PC-9 (cell line): Measurements from ENCODE around the gene CNNM3.

ENCODE experiments used
- EZH2 ChIP-seq: fragments of 200-600 bp; sonication (generic); IDR thresholded peaks from 2 replicates; pipeline ENCODE4 v1.8.0; 2017; ENCODE audit warnings: antibody characterized with exemption, low read depth
- TF ChIP-seq, protein P1 (sequence below): fragments of 200-600 bp; sonication (generic); conservative IDR thresholded peaks from 2 replicates; pipeline ENCODE4 v1.6.1; 2017; ENCODE audit warnings: mixed run types, antibody characterized with exemption, mild to moderate bottlenecking, moderate library complexity

DNA sequence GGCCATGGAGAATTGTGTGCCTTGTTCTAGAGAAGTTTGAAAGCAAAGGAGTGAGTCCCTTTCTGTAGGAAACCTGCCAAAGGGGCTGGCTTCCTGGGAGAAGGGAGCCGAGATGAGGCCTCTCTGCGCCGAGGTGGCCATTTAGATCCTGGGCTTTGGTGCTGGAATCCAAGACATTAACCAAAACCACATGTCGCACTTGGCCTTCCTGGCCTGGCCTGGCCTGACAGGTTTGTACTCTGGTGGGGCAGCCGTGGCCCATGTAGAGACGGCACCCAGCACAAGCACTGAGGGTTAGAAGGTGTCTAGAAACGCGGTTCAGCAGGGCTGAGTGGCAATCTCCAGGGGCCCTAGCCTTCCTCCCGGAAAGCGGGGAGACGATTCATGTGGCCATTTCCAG, 7.1 kb downstream of the CNNM3 start:
- TF ChIP-seq, protein P1, sequence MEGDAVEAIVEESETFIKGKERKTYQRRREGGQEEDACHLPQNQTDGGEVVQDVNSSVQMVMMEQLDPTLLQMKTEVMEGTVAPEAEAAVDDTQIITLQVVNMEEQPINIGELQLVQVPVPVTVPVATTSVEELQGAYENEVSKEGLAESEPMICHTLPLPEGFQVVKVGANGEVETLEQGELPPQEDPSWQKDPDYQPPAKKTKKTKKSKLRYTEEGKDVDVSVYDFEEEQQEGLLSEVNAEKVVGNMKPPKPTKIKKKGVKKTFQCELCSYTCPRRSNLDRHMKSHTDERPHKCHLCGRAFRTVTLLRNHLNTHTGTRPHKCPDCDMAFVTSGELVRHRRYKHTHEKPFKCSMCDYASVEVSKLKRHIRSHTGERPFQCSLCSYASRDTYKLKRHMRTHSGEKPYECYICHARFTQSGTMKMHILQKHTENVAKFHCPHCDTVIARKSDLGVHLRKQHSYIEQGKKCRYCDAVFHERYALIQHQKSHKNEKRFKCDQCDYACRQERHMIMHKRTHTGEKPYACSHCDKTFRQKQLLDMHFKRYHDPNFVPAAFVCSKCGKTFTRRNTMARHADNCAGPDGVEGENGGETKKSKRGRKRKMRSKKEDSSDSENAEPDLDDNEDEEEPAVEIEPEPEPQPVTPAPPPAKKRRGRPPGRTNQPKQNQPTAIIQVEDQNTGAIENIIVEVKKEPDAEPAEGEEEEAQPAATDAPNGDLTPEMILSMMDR = no peak
- no peak for TF ChIP-seq EZH2
